Inflammatory macrophage treated with lipopolysaccharide for 4 hours (primary cell): ENCODE results near the gene HORMAD2.
"Not testable (repeated sequence)": the region's sequence is repeated elsewhere in the genome, so short reads cannot be mapped to it uniquely, and the experiment has no call there.

Experiments used
- DNase-seq: peaks from one replicate; pipeline ENCODE4 v3.0.0-alpha.2; 2020

Gene HORMAD2

DNA sequence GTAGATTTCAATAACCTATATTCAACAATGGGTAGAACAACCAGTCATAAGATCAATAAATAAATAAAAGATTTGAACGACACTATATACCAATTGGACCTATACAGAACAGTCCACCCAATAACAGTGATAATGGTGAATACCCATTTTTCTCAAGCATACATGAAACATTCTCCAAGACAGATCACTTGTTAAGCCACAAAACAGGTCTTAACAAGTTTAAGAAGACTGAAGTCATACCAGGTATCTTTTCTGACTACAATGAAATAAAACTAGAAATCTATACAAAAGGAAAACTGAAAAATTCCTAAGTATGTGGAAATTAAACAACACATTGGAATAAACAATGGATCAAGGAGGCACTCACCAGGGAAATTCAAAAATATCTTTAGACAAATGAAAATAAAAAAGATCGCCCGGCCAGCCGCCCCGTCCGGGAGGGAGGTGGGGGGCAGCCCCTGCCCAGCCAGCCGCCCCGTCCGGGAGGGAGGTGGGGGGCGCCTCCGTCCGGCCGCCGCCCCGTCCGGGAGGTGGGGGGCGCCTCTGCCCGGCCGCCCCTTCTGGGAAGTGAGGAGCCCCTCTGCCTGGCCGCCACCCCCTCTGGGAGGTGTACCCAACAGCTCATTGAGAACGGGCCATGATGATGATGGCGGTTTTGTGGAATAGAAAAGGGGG lies 20.8 kb upstream of the HORMAD2 start:
- not testable (repeated sequence) for DNase-seq

DNA sequence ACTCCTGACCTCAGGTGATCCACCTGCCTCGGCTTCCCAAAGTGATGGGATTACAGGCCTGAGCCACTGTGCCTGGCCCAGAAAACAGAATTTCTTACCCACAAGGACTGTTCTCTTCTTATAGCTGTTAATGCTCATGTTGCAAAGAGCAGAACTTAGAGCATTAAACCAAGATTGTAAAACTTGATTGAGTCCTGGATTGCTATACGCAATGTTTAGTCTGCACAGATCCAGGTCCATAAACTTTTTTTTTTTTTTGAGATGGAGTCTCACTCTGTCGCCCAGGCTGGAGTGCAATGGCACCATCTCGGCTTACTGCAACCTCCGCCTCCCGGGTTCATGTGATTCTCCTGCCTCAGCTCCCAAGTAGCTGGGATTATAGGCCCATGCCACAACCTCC lies 19.2 kb upstream of the HORMAD2 start:
- not testable (repeated sequence) for DNase-seq

DNA sequence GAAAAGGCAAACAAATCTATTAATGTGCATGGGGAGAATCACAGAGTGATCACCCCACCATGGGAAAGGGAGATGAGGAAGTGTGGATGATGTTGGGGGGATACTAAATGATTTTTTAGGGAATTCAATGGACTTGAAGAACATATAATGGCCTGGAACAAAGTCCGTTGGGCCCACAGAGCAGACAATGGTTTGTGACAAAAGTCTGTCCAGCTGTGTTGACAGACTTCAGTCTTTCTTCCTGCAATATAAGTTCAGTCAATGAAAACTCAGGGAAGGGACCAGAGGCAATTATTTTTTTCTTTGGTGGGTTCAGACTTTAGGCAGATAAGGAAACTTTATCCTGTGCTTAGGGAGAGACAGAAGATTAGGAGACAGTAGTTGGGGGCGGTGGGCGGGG lies 18.0 kb upstream of the HORMAD2 start:
- no peak for DNase-seq

DNA sequence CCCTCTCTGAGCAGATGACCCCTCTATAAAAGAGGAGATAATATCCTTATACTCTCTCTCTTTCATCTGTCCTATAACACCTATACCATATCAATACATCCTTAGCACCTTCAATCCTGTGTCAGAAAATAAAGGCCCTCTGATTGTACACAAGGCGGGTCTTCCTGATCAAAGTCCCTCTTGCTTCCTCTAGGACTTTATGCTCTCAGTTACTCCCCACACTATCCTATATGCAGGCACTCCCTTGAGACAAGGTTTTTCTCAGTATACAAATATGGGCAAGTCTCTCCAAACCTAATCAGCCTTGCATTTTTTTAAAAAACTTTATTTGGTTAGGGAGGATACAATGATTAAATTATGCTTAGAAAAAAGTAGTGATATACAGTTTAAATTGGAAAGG lies 17.3 kb upstream of the HORMAD2 start:
- DNase-seq, result no peak

DNA sequence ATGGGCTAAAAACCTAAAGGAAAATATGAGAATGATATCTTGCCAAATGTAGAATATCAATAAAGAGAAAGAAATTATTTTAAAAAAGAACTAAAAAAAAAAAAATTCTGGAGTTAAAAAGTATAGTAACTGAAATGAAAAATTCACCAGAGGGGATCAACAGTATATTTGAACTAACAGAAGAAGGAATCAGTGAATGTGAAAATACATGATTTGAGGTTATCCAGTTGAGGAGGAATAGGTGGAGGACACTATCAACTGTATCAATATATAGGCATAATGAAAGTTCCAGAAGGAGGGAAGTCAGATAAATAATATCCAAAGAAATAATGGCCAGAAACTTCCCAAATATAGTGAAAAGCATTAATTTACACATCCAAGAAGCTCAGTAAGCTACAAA lies 16.1 kb upstream of the HORMAD2 start:
- DNase-seq, result no peak

DNA sequence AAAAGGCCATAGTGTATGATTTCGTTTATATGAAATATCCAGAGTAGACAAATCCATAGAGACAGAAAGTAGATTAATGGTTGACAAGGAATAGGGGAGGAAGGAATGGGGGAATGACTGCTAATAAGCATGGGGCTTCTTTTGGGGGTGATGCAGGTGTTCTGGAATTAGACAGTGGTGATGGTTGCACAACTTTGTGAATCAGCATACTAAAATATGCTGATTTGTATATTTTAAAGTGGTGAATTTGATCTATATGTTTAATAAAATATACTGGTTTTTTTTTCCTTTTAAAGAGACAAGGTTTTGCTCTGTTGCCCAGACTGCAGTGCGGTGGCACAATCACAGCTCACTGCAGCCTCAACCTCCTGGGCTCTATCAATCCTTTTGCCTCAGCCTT lies 6.5 kb upstream of the HORMAD2 start:
- no peak for DNase-seq

DNA sequence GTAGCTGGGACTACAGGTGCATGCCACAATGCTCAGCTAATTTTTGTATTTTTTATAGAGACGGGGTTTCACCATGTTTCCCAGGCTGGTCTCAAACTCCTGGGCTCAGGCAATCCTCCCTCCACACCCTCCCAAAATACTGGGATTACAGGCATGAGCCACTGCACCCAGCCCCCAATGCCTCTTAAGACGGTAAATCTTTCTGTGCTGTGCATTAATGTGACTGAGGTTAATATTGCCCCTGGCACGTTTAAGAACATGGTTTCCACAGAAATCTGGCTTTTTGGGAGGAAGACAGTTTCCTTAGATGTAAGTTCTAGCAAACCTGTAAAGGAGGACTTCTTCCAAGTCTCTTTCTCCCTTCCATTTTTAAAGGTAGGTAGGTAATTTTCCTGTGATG lies 6.1 kb upstream of the HORMAD2 start:
- DNase-seq, result no peak

DNA sequence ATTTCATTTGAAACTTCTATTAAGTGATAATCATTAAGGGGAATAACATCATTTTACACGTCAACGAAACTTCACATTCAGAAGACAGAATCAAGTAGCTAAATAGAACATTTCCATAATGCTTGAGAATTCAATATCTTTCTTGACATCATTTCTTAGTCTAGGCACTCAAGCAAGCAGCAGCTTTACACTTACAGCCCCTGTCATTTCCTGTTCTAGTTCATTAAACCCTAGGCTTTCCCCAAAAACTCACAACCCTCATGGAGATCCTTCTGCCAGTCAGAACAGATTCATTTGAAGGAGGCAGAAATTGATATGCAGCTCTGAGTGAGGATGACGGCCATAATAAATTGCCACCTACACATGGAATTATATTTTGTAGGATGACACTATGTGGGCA lies 5.3 kb upstream of the HORMAD2 start:
- DNase-seq, result no peak

DNA sequence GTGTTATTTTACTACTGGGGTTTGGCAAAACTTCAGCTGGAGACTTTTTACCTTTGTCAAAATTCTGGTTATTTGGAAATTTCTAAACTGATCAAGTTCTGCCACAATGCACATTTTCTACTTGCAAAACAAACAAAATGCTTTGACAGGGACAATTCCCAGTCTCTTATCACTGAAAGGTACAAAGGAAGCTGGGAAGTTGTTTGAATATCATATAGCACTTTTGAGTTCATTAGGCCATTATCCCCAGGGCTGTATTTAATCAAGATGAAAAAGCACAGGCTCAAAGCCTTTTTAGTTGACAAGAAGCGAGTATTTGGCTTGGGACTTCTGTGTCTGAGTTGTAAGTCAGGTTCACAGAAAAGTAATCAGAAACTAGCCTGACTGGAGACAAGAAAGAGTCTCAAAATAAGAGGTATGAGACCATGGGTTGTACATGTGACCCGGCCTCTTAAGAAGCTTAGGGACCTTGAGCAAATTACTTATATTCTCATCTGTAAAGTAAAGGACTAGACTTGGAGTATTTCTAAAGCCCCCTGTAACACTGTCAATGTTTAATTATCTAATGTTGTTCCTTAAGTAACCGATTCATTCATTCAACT lies 2.9 kb upstream of the HORMAD2 start:
- DNase-seq, result no peak

DNA sequence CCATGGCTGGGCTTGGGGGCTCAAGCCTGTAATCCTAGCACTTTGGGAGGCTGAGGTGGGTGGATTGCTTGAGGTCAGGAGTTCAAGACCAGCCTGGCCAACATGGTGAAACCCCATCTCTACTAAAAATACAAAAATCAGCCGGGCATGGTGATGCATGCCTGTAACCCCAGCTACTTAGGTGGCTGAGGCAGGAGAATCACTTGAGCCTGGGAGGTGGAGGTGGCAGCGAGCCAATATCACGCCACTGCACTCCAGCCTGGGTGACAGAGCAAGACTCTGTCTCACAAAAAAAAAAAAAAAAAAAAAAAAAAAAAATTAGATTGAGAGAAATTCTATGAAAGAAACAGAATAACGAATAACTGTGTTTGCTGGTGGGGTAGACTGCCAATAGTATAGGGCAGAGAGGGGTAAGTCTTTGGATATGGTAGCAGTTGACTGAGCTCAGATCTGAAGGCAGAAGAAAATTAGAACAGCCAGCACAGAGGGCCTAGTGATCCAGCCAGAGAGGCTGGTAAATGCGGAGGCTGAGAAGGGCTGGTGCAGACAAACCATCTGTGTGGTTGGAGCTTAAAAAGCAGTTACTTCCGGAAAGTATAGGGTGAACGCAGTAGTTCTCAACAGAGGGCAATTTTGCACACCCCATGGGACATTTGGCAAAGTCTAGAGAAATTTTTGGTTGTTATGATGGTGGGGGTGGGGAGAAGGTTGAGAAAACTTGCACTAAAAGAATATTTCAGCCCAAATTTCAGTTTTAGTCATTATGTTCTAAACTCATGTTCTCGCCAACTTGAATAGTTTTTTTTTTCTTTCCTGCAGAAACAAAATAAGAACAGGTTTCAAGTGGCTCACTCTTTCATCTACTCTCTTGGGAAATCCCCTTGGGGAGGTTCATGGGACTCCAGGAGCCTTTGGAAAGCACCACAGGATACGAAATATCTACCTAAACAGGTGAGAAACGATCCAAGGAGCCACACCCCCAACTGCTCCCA lies 1.6 kb upstream of the HORMAD2 start:
- no peak for DNase-seq

DNA sequence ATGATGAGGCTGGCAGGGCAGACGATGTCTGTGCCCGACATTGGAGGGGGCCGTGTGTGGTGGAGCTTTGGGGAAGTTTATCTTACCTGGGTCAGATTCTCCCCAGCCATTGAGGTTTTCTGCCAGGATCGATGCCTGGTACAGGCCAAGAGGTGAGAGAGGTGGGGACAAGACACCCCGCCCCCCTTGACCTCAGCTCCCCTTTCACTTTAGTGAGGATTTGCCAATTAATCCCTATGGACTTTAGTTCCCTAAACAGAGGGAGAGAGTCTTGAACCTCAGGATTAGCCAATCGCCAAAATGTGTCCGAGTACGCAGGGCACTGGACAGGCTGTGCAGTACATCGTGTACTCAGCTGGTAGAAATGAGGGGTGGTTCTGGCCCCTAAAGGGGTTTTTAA lies 541 bp downstream of the HORMAD2 start:
- no peak for DNase-seq

DNA sequence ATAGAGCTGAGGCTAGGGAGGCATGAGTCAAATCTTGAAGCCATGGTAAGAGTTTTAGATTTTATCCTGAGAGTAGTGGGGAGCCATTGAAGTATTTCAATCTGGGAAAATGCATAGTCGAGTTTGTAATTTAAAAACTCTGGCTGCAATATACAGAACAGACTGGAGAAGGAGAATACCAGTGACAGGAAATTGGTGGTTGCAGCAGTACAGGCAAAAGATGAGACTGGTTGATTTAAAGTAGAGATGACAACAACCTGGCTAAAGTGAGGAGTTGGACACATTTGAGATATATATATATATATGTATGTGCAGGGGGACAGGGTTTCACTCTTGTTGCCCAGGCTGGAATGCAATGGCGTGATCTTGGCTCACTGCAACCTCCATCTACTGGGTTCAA lies 6.2 kb downstream of the HORMAD2 start:
- DNase-seq, result no peak

DNA sequence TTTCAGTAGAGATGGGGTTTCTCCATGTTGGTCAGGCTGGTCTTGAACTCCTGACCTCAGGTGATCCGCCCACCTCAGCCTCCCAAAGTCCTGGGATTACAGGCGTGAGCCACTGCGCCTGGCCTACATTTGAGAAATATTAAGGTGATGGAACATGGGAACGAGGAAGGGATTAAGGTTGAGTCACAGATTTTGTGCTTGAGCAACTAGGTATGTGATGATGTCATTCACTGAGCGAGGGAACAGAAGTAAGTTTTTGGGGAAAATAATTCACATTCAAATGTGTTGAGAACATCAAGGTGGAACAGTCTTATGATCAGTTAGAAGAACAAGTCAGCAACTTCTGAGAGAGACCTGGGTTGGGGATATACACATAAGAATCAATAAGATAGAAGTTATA lies 6.8 kb downstream of the HORMAD2 start:
- not testable (repeated sequence) for DNase-seq

DNA sequence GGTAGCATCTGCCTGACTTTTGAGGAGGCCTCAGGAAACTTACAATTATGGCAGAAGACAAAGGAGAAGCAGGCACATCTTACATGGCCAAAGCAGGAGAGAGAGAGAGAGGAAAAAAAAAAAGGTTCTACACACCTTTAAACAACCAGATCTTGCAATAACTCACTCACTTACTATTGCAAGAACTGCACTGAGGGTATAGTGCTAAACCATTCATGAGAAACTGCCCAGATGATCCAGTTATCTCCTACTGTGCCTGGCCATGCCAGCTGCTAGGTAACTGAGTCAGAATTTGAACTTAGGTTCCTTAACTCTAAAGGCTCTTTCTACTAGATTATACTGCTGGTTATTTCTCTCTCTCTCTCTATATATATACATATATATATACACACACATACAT lies 7.3 kb downstream of the HORMAD2 start:
- DNase-seq, result no peak

DNA sequence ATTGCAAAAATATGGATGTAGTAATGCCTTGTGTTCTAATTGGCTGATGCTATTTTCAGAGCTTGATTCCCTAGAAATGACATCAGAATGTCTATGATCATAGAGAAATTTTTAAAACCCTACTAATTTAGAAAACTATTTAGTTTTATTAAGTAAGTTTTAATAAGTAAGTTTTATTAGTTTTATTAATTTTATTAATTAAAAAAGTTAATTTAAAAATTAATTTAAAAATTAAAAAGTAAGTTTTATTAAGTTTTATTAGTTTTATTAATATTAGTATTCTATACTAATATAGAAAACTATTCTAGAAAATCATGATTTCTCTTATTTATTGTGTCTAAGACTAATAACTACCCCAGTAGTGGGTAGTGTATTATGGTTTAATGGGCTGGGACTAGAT lies 8.2 kb downstream of the HORMAD2 start:
- DNase-seq, result no peak

DNA sequence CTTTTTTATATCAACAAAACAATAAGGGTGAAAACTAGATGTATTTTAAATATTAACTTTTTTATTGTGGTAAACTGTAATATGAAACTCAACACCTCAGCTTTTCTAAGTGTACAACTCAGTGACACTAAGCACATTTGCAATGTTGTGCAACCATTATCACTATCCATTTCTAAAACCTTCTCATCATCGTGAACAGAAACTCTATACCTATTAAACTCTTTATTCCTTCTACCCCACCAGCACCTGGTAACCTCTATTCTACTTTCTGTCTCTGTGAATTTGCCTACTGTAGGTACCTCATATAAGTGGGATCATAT lies 9.4 kb downstream of the HORMAD2 start:
- DNase-seq, result no peak

DNA sequence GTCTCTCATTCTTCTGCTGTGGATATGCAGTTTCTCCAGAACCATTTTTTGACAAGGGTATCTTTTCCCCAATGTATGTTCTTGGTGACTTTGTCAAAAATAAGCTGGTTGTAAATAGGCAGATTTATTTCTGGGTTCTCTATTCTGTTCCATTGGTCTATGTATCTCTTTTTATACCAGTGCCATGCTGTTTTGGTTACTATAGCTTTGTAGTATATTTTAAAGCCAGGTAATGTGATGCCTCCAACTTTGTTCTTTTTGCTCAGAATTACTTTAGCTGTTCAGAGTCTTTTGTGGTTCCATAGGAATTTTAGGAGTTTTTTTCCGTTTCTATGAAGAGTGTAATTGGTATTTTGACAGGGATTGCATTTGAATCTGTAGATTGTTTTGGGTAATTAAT lies 12.4 kb downstream of the HORMAD2 start:
- no peak for DNase-seq

DNA sequence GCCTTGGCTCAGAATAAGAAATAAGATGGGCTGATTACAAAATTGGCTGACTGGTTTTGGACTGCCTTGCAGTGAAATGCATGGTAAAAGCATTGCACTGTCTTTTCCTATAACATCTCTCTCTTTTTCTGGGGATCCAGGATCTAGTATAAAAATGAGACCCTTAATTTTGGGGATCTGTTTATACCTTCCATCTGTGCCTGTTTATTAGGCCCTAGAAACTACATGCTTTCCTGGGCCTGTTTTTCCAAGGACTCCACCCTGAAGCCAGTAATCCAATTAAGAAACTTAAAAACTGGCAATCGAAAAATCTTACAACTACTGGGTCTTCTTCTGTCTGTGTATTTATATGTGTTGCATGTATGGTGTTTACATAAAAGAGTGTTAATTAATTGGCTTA lies 14.5 kb downstream of the HORMAD2 start:
- no peak for DNase-seq

DNA sequence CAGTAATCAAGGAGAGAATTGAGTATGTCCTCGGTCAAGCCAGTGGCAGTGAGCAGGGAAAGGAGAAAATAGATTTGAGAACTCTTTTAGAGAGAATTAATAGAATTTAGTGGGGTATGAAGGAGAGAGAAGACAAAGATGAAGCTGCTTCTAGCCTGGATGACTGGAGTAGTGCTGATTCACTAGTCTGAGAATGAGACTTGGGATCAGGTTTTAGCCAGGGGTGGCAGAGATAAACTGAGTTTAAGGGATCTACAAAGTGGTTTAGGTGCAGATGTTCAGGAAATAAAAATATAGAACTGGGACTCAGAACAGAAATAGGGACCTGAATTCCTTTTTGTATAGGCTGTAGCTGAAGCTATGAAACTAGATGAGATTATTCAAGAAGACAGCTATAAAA lies 17.6 kb downstream of the HORMAD2 start:
- no peak for DNase-seq

DNA sequence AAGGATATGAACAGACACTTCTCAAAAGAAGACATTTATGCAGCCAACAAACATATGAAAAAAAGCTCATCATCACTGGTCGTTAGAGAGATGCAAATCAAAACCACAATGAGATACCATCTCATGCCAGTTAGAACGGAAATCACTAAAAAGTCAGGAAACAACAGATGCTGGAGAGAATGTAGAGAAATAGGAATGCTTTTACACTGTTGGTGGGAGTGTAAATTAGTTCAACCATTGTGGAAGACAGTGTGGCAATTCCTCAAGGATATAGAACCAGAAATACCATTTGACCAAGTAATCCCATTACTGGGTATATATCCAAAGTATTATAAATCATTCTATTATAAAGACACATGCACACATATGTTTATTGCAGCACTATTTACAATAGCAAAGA lies 20.5 kb downstream of the HORMAD2 start:
- not testable (repeated sequence) for DNase-seq

DNA sequence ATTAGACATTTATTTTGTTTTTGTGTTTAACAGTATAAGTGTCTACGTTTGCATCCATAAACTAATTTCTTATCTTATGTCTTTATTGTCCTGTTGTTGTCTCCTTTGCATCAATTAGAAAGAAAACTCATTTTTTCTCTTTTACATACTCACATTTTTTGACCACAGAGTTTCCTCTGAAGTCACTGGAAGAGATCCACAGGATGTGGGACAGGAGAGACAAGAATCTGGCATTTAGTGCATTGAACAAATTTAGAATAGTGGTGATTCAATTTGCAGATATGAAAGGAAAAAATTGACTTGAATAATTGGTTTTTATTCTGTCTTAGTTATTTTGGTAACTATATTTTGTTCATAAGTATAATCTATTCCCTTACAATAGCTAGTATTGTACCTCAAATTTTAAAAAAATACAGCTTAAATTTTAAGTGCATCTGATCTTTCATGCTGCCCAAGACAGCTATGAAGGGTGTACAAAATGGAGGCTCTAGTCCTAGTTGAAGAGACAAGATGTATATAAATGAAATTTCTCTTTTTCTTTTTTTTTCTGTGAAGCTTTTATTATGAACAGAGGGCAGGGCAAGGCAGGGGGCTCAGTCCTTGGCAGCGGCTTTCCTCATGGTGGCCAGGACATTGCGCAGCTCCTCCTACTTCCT lies 24.4 kb downstream of the HORMAD2 start:
- DNase-seq, result no peak

DNA sequence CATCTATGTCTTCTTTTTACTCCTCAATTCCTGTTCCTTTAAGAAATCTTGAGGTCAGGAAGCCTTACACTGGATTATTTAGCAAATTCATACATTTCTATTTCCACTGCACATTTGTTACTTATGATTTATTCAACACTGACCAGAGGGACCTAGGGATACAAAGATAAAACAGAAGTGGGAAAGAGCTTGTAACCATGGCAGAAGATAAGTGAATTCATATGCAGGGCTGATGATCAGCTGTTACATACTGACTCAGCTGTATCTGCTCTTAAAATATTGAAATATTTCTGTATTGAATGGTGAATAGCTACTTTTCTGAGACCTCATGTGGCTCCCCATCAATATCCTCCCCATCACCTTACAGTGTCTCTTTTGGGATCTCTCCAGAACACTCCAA lies 25.2 kb downstream of the HORMAD2 start:
- no peak for DNase-seq

DNA sequence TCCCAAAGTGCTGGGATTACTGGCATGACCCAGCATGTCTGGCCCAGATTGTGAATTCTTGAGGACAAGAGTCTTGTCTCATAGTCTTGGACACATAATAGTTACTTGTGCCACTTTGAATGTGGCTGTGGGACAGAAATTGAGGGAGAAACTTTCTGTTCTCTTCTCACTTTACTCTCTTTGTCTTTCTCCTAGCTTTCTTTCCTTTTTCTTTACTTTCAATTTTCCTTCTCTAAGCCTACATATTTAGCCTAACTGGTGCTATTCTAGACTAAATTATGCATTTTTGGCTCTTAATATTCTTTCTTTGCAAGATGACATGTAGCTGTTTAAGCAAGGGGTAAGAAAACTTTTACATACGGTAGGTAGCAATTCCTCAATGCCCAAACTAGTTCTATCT lies 33.2 kb downstream of the HORMAD2 start:
- no peak for DNase-seq

DNA sequence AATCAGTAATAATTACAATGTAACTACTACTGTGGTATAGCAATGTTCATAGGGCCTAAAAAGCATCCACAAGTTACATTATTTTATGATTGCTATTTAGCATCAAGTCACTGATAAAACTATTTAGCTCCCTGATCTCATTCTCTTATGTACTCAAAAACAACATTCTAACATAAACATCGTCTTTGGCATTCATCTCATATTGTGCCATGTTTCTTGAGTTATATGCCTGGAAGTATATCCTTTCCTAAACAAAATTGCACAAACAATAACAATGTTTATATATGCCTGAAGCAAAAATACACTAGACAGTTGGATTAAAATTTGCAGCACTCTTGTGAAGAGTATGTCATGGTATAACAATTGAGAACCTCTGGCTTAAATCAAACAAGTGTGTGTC lies 34.1 kb downstream of the HORMAD2 start:
- no peak for DNase-seq
